ENCODE data around the gene NOS1AP.
"Not testable (repeated sequence)": the region's sequence is repeated elsewhere in the genome, so short reads cannot be mapped to it uniquely, and the experiment has no call there.

DNA sequence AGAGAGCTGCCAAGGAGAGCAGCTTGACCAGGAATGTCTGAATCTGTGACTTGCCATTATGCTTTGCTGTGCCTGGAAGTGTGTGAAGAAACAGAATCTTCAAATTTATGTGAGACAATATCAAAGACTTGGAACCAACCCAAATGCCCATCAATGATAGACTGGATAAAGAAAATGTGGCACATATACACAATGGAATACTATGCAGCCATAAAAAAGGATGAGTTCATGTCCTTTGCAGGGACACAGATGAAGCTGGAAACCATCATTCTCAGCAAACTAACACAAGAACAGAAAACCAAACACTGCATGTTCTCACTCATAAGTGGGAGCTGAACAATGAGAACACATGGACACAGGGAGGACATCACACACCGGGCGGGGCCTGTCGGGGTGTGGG is 15.5 kb upstream of the NOS1AP start:
- TF ChIP-seq, protein P1, sequence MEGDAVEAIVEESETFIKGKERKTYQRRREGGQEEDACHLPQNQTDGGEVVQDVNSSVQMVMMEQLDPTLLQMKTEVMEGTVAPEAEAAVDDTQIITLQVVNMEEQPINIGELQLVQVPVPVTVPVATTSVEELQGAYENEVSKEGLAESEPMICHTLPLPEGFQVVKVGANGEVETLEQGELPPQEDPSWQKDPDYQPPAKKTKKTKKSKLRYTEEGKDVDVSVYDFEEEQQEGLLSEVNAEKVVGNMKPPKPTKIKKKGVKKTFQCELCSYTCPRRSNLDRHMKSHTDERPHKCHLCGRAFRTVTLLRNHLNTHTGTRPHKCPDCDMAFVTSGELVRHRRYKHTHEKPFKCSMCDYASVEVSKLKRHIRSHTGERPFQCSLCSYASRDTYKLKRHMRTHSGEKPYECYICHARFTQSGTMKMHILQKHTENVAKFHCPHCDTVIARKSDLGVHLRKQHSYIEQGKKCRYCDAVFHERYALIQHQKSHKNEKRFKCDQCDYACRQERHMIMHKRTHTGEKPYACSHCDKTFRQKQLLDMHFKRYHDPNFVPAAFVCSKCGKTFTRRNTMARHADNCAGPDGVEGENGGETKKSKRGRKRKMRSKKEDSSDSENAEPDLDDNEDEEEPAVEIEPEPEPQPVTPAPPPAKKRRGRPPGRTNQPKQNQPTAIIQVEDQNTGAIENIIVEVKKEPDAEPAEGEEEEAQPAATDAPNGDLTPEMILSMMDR (conservative IDR thresholded peaks at IDR 0.05; ENCODE audit: low read length), result not testable (repeated sequence)
- TF ChIP-seq EZH2phosphoT487 (IDR thresholded peaks at IDR 0.05; ENCODE audit: borderline replicate concordance, low read depth, low read length), result not testable (repeated sequence)

All from OCI-LY7 (cell line).